Renal cortical epithelial cell (primary cell): Measurements from ENCODE around the gene CCDC149. TPM values are rescaled to one million over a fixed set of nuclear protein-coding genes. Genes with fewer than 3 reads are reported as not detected.
A peak's percentile ranks its signal among the peaks of the same experiment; 100 is the strongest.

Source experiments
- DNase-seq: peaks from one replicate; pipeline ENCODE4 v3.0.0-alpha.2; 2011; ENCODE audit warnings: low read depth
- total RNA-seq: library from RNA; depleted of rRNA; stranded (reverse); fragments of >200 nt; gene quantifications from 2 replicates; pipeline ENCODE4 v1.2.3, GENCODE V29; 2014

CCDC149 gene
- total RNA-seq = 4.7 and 12.5 TPM in 2 replicates

DNA sequence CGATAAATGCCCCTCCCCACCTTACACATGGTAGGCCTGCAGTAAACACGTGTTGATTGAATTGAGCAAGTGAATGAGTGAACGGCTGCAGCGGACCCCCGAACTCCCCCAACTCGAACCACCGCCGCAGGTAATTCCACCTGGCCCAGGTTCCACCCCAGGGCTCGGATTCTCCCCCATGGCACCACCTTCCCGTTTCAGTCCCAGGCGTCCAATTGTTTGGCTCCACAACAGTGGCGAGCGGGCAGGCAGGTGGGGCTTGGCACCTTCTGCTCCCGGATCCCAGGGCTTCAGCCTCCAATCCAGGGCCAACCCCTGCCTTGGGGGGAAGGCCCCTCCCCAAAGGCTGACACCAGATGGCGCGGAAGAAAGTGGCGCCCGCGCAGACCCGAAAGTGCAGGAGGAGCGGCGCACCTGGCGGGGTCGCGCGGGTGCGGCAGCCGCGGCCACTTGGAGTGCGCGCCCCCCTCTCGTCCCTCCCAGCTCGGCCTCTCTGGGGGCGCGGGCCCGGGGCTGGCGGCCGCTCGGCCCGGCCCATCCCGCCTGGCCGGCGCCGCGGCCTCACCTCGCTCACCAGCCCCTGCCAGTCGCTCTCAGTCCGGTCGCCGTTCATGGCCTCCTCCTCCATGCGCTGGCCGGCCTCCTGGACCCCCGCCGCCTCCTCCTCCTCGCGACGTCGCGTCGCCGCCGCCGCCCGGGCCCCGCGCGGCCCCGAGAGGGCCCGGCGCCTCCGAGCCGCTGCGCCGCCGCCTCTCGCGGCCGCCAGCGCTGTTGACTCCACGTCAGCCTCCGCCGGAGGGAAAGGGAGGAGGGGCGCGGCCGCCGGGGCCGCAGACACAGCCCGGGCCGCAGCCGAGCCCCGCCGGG, at the start of gene CCDC149:
CCDC149 (minus strand) TSS at position 791 of the 867 bp plus-strand sequence; CDS start at position 613, 178 bp downstream.
- peak; percentile 57 for DNase-seq

GRCh38 chr4:24957886-24958285, 45.0 kb upstream of the CCDC149 start:
- no peak for DNase-seq

DNA sequence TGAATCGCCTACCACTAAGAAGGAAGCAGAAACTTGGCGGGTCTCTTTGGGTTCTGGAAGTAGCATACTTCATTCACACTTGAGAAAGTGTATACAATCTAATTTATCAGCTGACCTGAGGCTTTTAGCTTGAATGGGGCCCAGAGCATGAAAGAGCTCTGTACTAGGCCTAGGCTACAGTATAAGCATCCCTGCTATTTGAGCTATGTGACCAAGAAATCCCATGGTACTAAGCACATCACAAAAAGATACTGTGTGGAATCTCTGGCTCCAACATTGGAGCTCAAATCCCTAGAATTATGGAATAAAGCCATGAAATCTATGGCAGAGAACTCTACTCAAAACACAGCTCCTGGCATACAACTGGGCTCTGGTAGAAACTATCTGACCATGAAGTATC, 43.9 kb upstream of the CCDC149 start:
- DNase-seq = no peak

- DNase-seq = no peak
Measured at GRCh38 chr4:24956091-24956490, 43.2 kb upstream of the CCDC149 start.

GRCh38 chr4:24952667-24953066, 39.8 kb upstream of the CCDC149 start:
- DNase-seq = no peak

- peak; percentile 57 for DNase-seq
Measured at GRCh38 chr4:24949970-24950369, 37.1 kb upstream of the CCDC149 start.

- no peak for DNase-seq
Measured at GRCh38 chr4:24937917-24938281, 25.1 kb upstream of the CCDC149 start.

DNA sequence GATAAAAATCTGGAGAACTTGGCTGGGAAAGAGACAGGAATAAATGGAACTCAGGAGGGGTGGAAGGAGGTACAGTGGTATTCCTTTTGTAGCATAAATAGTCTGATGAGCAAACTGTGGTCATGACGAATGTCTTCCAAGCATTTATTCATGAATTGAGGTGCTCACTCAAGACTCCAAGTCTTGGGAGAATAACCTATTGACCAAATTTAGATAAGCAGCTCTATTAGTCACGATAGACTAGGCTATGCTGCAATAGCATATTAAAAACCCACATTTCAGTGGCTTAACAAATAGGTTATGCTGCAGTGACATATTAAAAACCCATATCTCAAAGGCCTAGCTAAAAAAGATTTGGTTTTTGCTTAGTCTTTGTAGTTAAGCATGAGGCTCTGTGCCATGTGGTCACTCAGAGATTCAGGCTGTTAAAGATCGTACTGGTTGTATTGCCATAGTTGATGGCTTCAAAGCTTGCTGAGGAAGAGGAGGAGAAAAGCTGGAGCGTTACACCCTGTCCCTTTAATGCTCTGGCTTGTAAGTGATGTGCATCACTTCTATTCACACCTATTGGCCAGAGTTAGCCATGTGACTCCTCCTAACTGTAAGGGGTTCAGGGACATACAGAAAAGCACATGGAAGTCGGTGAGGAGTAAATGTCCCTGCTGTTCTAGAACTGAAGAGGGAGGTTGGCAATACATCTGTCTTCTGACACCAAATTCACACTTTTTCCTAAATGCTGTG, 24.5 kb upstream of the CCDC149 start:
- no peak for DNase-seq

- DNase-seq = no peak
Measured at GRCh38 chr4:24935856-24936255, 23.0 kb upstream of the CCDC149 start.

GRCh38 chr4:24934311-24934710, 21.5 kb upstream of the CCDC149 start:
- DNase-seq = no peak

- no peak for DNase-seq
Measured at GRCh38 chr4:24933684-24934275, 20.9 kb upstream of the CCDC149 start.

DNA sequence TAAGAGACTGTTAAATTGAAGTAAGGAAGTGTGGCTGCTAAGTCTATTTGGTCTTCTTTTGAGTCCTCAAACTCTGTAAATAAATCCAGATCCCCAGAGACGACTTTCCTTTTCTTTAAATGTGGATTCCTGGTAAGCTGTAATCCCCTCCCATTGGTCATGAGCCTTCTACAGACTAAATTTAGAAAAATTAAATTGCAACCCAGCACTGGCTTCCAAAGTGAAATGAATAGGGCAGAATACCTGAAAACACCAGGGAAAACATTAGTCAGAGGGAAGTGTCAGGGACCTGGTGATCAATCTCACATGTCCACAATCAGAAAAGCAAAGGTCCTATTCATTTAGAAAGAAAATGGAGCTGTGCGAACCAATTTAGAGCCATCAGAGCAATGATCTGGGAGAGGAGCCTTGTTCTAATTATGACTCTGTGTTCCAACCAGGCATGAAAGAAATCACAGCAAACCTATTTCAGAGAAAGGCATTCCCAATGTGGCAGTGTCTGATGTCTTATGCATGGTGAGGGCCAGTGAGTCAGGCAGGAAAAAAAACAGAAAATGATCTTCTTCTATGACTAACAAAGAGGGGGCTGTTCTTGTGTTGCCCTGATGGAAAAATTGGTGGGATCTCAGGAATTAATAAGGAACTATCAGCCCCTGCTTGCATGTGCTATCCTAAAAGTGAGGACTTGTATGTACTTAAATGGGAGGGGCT, 19.8 kb upstream of the CCDC149 start:
- peak; percentile 41 for DNase-seq

DNA sequence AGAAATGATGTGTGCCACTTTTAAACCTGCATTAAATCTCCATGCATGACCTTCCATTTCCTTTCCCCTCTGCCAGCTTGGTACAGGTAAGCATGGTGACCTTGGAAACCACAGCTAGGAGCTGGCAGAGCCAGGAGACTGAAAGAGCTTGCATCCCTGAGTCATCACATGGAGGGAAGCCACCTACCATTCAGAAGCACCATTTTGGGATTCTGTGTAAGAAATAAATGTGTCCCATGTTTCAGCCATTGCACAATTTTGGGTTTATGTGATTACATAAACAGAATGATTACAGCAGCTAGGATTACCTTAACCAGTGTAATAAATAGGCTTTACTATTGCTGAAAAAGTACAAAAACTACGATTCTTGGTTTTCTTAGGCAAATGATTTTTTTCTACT, 17.3 kb upstream of the CCDC149 start:
- peak; percentile 67 for DNase-seq

DNA sequence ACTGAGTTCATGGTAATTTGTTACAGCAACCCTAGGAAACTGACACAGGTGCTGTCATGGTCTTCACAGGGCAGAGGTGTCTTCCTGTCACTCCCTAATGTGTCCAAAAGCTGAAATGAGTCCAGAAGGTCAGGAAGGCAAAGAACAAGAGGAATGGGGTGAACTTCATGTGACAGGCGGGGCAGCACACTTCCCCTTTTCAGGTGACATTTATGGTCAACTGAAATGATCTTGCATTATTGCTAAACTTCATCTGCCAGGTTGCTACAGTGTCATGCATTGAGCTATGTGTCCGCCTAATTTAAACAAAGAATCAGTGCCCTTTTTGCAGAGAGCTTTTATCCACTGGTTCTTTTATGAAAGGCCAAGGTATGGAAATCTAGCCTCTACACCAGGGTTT, 15.9 kb upstream of the CCDC149 start:
- no peak for DNase-seq

DNA sequence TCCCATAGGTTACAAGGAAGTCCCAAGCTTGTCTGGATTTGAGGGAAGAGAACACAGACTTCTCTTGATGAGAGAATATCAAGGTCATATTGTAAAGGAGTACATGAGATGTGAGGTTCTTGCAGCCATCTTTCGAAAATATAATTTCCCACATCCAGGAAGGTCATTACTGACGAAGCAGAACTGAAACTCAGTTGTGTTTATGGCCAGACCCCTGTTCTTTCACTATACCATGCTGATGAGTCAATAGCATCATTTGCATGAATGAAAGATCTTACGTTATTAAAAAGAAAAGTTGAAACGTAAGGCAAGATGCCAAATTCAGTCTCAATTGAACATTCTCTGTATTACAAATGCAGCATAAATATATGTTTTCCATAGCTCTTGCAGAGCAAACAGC, 14.2 kb upstream of the CCDC149 start:
- no peak for DNase-seq

DNA sequence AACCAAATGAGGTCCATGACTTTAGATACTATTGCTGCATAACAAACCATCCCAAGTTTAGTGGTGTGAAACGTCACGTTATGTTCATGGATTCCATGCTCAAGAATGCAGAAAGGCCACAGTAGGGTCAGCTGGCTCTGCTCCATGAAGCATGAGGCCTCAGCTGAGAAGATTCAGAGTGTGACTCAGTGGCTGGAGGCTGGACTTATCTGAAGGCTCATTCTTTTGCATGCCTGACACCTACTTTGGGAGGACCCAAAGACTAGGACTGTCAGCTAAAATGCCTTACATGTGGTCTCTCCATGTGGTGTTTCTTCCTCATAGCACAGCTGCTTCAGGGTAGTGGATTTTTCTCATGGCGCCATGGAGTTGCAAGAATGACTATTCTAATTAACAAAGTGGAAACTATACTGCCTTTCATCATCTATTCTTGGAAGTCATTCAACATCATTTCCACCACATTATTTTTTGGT, 11.5 kb upstream of the CCDC149 start:
- peak; percentile 99 for DNase-seq

GRCh38 chr4:24923550-24923949, 10.7 kb upstream of the CCDC149 start:
- DNase-seq = peak; percentile 55

GRCh38 chr4:24923002-24923401, 10.2 kb upstream of the CCDC149 start:
- DNase-seq = no peak

GRCh38 chr4:24922416-24922815, 9.6 kb upstream of the CCDC149 start:
- peak; percentile 47 for DNase-seq

DNA sequence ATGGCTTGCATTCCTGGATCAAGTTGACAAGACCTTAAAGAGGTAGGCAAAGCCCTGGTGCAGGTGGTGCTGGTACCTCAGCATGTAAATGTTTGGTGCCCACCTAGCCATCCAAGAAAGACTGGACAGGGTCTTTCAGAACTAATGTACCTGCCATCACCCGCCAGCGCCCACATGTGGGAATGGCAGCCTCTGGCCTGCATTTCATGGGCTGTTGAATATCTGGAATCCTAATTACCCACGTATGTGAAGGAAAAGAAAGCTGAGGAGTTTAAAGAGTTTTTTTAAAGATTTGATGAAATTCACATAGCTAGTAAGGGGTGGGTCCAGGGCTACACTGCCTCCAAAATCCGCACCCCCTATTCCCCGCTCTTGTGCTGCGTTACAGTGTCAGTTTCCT, 8.6 kb upstream of the CCDC149 start:
- DNase-seq = peak; percentile 62

DNA sequence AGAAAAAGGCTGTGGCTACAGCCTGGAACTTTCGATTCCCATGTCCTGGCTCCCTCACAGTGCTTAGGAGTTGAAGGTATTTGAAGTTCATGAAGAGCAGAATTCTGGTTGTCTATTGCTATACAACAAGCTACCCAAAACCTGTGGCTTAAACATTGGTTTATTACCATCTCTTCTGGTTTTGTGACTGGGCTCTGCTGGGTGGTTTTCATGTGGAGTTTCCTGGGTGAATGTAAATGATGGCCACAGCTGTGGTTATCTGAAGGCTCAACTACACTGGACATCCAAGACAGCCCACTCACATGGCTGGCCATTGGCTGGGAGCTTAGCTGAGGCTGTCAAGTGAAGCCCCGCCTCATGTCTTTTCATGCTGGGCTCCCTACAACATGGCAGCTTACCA, 7.2 kb upstream of the CCDC149 start:
- DNase-seq = no peak
